ENCODE results near the gene POFUT1.

DNA sequence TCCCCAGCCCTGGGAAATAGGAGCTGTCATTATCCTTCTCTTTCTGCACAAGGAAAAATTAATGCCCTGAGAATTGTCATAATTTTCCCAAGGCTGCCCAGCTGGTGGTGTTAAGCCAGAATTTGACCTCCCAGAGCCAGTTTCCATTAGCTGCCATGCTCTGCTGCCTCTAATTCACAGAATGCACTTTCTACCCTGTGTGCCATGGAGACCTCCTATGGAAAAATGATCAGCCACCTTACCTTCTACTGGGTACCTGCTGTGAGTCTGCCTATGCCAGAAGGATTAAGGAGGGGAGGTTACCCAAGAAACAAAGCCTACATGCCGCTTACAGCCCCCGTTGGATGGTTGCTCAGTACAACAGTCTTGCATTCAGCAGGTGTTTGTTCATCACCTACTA lies 29.1 kb downstream of the POFUT1 start:
- TF ChIP-seq POLR2A (IDR thresholded peaks at IDR 0.05) = no peak
- TF ChIP-seq, protein P1, sequence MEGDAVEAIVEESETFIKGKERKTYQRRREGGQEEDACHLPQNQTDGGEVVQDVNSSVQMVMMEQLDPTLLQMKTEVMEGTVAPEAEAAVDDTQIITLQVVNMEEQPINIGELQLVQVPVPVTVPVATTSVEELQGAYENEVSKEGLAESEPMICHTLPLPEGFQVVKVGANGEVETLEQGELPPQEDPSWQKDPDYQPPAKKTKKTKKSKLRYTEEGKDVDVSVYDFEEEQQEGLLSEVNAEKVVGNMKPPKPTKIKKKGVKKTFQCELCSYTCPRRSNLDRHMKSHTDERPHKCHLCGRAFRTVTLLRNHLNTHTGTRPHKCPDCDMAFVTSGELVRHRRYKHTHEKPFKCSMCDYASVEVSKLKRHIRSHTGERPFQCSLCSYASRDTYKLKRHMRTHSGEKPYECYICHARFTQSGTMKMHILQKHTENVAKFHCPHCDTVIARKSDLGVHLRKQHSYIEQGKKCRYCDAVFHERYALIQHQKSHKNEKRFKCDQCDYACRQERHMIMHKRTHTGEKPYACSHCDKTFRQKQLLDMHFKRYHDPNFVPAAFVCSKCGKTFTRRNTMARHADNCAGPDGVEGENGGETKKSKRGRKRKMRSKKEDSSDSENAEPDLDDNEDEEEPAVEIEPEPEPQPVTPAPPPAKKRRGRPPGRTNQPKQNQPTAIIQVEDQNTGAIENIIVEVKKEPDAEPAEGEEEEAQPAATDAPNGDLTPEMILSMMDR (IDR thresholded peaks at IDR 0.05) = no peak

Measured in esophagus squamous epithelium (tissue), 4 donors.